Upper lobe of right lung (tissue), 1 donor: ENCODE results near the gene OLR1. TPM values are rescaled to one million over a fixed set of nuclear protein-coding genes. Genes with fewer than 3 reads are reported as not detected.
"Not testable (repeated sequence)": the region's sequence is repeated elsewhere in the genome, so short reads cannot be mapped to it uniquely, and the experiment has no call there.

Source experiments
- ATAC-seq: fragments of 200-7000 bp; cut with Tn5 transposase; one replicate; pipeline ENCODE4 v1.9.1; 2020; ENCODE audit warnings: mild to moderate bottlenecking, moderate library complexity
- DNase-seq: peaks from one replicate; pipeline ENCODE4 v3.0.0-alpha.2; 2020
- H3K27ac ChIP-seq: fragments of 200-600 bp; one replicate; pipeline ENCODE4 v1.8.0; 2022
- H3K27me3 ChIP-seq: fragments of 200-600 bp; one replicate; pipeline ENCODE4 v1.8.0; 2022; ENCODE audit warnings: mild to moderate bottlenecking
- H3K36me3 ChIP-seq: fragments of 200-600 bp; one replicate; pipeline ENCODE4 v1.8.0; 2022
- H3K4me1 ChIP-seq: fragments of 200-600 bp; one replicate; pipeline ENCODE4 v1.8.0; 2022
- H3K4me3 ChIP-seq: fragments of 200-600 bp; one replicate; pipeline ENCODE4 v1.8.0; 2022; ENCODE audit warnings: mild to moderate bottlenecking
- H3K9me3 ChIP-seq: fragments of 200-600 bp; one replicate; pipeline ENCODE4 v1.8.0; 2022
- intact Hi-C: fragments of 100-400 bp; cut with DNase I; formaldehyde crosslinking; loops from one replicate; pipeline ENCODE4 v1.11.0; 2022
- long read RNA-seq: library from polyadenylated mRNA; unstranded; transcript quantifications from one replicate; pipeline ENCODE4 v2.0.0, GENCODE V29; 2021
- total RNA-seq: library from RNA; stranded (reverse); fragmentation: NEBNext Ultra II Directional; extraction: Animal tissue kit (Norgen Biotek cat#: 25700); gene quantifications from one replicate; pipeline ENCODE4 v1.2.1, GENCODE V29; 2021
- TF ChIP-seq, protein P1 (sequence below): fragments of 200-600 bp; IDR thresholded peaks from one replicate; pipeline ENCODE4 v1.8.0; 2022; ENCODE audit warnings: antibody characterized with exemption
- donor health status: DM: no; HTN: yes; CAD: no; lungs with severe emphysema.

Gene OLR1
- total RNA-seq: 96.1 TPM
- long read RNA-seq, transcript OLR1-201 (6 exons, 2,462 nt): major isoform, 127 of 183 reads
- long read RNA-seq, transcript OLR1-207 (5 exons, 732 nt): minor isoform, 10 of 183 reads
- long read RNA-seq, partial matches to known transcripts: 13 of 183 reads
- long read RNA-seq, other reads (novel, unspliced or antisense): 26 of 183 reads

DNA sequence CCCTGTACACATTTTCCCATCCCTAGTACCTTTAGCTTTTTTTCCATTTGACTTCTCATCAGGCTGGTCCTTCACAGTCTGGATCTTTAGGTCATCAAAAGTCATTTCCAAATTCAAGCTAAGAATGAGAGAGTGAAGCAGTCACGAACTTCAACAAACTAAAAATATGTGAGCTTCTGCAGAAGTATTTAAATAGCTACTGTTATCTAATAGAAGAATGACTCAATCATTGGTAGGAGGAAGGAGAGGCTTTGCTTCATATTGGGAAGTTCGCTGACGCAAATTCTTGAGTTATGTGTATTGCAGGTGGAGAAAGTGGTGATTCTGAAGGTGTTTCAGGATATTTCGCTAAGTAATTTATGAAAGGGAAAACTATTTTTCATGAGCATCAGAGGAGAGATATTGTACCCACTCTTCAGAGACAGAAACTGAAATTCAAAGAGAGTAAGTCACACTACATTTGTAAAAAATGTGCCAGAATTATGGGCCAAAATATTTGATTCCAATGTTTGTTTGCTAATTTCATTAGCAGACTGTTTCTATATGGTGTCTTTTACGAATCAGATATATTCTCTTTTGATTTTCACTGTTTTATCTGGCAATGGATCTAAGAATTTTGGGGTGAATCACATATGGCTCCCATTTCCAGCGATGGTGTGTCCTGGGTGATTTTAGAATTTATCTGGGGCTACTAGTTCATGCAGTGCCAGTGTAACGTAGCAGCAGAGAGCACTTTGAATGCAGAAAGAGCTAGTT, at the start of gene OLR1:
OLR1 (minus strand) TSS at position 160 of the 756 bp plus-strand sequence; CDS start at position 105, 55 bp downstream.
- no peaks in the 10 kb centered on the region for H3K4me1 ChIP-seq
- ATAC-seq: no peak
- H3K27me3 ChIP-seq: no peaks in the 10 kb centered on the region
- H3K36me3 ChIP-seq: no peaks in the 10 kb centered on the region
- peak within 1 kb of the TSS; percentile 1 for H3K27ac ChIP-seq
- peak within 1 kb of the TSS; percentile 33 for H3K4me3 ChIP-seq
- intact Hi-C loops: no loop called here
- TF ChIP-seq, protein P1, sequence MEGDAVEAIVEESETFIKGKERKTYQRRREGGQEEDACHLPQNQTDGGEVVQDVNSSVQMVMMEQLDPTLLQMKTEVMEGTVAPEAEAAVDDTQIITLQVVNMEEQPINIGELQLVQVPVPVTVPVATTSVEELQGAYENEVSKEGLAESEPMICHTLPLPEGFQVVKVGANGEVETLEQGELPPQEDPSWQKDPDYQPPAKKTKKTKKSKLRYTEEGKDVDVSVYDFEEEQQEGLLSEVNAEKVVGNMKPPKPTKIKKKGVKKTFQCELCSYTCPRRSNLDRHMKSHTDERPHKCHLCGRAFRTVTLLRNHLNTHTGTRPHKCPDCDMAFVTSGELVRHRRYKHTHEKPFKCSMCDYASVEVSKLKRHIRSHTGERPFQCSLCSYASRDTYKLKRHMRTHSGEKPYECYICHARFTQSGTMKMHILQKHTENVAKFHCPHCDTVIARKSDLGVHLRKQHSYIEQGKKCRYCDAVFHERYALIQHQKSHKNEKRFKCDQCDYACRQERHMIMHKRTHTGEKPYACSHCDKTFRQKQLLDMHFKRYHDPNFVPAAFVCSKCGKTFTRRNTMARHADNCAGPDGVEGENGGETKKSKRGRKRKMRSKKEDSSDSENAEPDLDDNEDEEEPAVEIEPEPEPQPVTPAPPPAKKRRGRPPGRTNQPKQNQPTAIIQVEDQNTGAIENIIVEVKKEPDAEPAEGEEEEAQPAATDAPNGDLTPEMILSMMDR: no peak
- H3K9me3 ChIP-seq: no peaks in the 10 kb centered on the region
- DNase-seq: no peak

DNA sequence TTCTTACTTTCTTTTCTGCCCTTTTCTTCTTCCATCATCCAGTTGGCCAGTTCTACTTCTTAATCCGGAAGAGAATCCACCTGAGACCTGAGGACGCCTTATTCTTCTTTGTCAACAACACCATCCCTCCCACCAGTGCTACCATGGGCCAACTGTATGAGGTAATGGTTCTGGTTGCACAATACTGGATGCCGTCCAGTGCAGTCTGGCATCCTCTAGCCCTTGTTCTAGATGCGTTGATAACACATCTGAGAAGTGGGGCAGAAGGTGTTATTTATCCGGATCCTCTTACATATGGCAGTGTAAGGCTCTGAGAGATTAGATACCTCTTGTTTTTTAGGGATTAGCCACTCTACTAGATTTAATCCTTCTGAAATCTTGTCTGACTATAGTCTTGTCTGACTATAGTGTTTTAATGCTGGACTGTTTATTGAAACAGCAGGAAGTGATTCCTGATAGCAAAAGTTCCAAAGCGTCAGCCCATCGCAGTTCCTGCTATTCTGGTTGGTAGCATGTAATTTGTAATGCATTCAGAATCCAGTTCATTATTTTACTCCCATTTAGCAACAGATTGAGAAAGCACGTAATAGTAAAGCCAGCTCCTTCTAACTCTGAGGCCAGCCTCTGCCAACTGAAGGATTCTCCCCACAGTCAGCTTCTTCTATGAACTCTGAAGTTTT, 48.6 kb upstream of the OLR1 start:
- no peak for DNase-seq
- H3K36me3 ChIP-seq: peaks cover 71% of the 10 kb centered on the region

DNA sequence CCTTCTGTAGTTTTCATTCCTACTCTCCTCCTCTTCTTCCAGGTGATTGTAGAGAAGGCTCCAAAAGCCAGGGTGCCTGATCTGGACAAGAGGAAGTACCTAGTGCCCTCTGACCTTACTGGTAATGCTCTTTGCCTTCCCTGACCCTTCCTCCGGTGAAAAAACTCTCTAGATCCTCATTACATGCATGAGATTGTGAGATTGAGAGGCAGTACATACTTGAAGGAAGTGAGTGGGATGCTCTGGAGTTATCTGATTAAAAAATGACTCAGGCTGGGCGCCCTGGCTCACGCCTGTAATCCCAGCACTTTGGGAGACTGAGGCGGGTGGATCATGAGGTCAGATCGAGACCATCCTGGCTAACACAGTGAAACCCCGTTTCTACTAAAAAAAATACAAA, 46.1 kb upstream of the OLR1 start:
- intact Hi-C loops: no loop called here
- H3K36me3 ChIP-seq: peaks cover 57% of the 10 kb centered on the region
- H3K27ac ChIP-seq: no peak overlapping the region

More for the DNA sequence above, 48.6 kb upstream of the OLR1 start:
- no peak overlapping the region for H3K4me3 ChIP-seq
- peak overlapping the region; percentile 63 for H3K27ac ChIP-seq
- intact Hi-C loops: no loop called here
- H3K27me3 ChIP-seq: no peaks in the 10 kb centered on the region
- ATAC-seq: peak; percentile 92
- TF ChIP-seq, protein P1: no peak
- H3K4me1 ChIP-seq: peaks cover 25% of the 10 kb centered on the region
- no peaks in the 10 kb centered on the region for H3K9me3 ChIP-seq

DNA sequence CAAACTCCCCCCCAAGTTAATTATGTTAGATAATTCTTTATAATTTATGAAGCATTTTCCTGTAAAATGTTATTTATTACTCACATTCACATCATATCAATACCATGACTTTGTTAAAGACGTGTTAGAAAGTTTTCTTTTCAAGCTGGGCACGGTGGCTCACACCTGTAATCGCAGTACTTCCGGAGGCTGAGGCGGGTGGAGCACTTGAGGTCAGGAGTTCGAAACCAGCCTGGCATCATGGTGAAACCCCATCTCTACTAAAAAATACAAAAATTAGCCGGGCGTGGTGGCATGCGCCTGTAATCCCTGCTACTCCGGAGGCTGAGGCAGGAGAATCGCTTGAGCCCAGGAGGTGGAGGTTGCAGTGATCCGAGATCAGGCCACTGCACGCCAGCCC, 44.0 kb upstream of the OLR1 start:
- ATAC-seq, H3K27me3 ChIP-seq, H3K27ac ChIP-seq, H3K9me3 ChIP-seq, DNase-seq, intact Hi-C loops: not testable (repeated sequence)
- H3K4me3 ChIP-seq: peak overlapping the region; percentile 70
- peaks cover 38% of the 10 kb centered on the region for H3K4me1 ChIP-seq
- peaks cover 37% of the 10 kb centered on the region for H3K36me3 ChIP-seq

More for the DNA sequence above, 46.1 kb upstream of the OLR1 start:
- Histone ChIP-seq H3K9me3 (no peaks in the 10 kb centered on the region), H3K27me3 (no peaks in the 10 kb centered on the region), H3K4me1 (peaks cover 39% of the 10 kb centered on the region), H3K4me3 (no peak overlapping the region)
- TF ChIP-seq, protein P1: no peak
- peak; percentile 17 for ATAC-seq
- no peak for DNase-seq

DNA sequence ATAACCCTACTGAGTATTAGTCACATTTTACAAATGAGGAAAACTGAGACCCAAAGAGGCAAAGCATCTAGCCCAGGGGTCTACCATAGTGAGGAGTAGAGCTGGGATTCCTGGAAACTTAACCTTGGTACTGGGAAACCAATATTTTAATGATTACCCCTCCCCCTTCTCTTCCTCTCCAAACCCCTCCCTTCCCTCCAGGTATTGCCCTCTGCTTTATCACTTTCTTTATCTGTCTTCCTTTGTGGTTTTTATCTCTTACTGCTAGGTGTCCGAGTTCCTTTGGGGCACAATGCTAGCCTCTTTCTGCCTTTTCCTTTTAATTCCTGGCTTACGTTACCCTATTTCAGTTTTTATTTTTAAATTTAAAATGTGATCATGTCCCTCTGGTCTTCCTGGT, 43.5 kb upstream of the OLR1 start:
- no peak for DNase-seq
- H3K4me3 ChIP-seq: peak overlapping the region; percentile 70
- H3K27me3 ChIP-seq: no peaks in the 10 kb centered on the region
- TF ChIP-seq, protein P1: no peak
- peaks cover 33% of the 10 kb centered on the region for H3K4me1 ChIP-seq
- H3K36me3 ChIP-seq: peaks cover 31% of the 10 kb centered on the region
- intact Hi-C loops: no loop called here
- ATAC-seq: no peak
- H3K9me3 ChIP-seq: no peaks in the 10 kb centered on the region
- H3K27ac ChIP-seq: peak overlapping the region; percentile 98

DNA sequence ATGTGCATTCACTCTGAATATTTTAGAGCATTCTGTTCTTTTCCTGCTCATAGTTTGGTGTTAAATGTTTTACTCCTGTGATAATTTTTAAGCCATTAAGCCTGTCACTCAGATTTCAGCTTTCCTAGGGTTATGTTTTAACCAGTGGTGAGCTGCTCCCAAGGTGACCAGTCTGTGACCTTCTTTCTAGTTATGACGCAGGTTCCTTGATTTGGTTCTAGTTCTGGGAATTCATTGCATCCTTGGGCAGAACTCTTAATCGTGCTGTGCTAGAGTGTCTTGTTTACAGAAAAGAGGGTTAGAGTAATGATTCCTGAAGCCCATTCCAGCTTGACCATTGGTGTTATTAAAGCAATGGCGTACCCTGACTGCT, 42.9 kb upstream of the OLR1 start:
- H3K4me1 ChIP-seq: peaks cover 27% of the 10 kb centered on the region
- intact Hi-C loops: no loop called here

More for the DNA sequence above, 42.9 kb upstream of the OLR1 start:
- DNase-seq (no peak), ATAC-seq (no peak)
- TF ChIP-seq, protein P1: no peak
- peak overlapping the region; percentile 98 for H3K27ac ChIP-seq
- H3K36me3 ChIP-seq: peaks cover 28% of the 10 kb centered on the region
- no peaks in the 10 kb centered on the region for H3K9me3 ChIP-seq
- H3K27me3 ChIP-seq: no peaks in the 10 kb centered on the region
- peak overlapping the region; percentile 70 for H3K4me3 ChIP-seq
